Osteocyte (in vitro differentiated cells): Measurements from ENCODE around the gene ACP7. TPM values are rescaled to one million over a fixed set of nuclear protein-coding genes. Genes with fewer than 3 reads are reported as not detected.

ENCODE experiments used
- DNase-seq: peaks from one replicate; pipeline ENCODE4 v3.0.0; 2021; ENCODE audit warnings: mixed read lengths; ENCODE audit not compliant: unreplicated experiment; ENCODE audit errors: extremely low spot score
- H3K27ac Mint-ChIP-seq: one replicate; pipeline ENCODE4 v1.8.0; 2021; ENCODE audit warnings: mild to moderate bottlenecking, mixed read lengths; ENCODE audit not compliant: unreplicated experiment
- H3K27me3 Mint-ChIP-seq: one replicate; pipeline ENCODE4 v1.8.0; 2021; ENCODE audit warnings: mixed read lengths; ENCODE audit not compliant: unreplicated experiment
- H3K36me3 Mint-ChIP-seq: one replicate; pipeline ENCODE4 v1.8.0; 2021; ENCODE audit warnings: mixed read lengths; ENCODE audit not compliant: unreplicated experiment
- H3K4me1 Mint-ChIP-seq: one replicate; pipeline ENCODE4 v1.8.0; 2021; ENCODE audit warnings: mixed read lengths; ENCODE audit not compliant: unreplicated experiment
- H3K4me3 Mint-ChIP-seq: one replicate; pipeline ENCODE4 v1.8.0; 2021; ENCODE audit warnings: mild to moderate bottlenecking, moderate library complexity, mixed read lengths; ENCODE audit not compliant: unreplicated experiment
- H3K9me3 Mint-ChIP-seq: one replicate; pipeline ENCODE4 v1.8.0; 2021; ENCODE audit warnings: mixed read lengths; ENCODE audit not compliant: unreplicated experiment
- CTCF ChIP-seq: fragments of 200-600 bp; sonication (generic); IDR thresholded peaks from 2 replicates; pipeline ENCODE4 v1.5.0; 2021; ENCODE audit warnings: antibody characterized with exemption, mild to moderate bottlenecking, moderate library complexity
- total RNA-seq: library from RNA; stranded (reverse); gene quantifications from 2 replicates; pipeline ENCODE4 v1.2.1, GENCODE V29; 2021

The ACP7 gene
- total RNA-seq, 1 donor from 2014 or later: not detected

- Mint-ChIP-seq H3K9me3 (no peaks in the 10 kb centered on the region), H3K4me1 (peaks cover 40% of the 10 kb centered on the region), H3K27ac (no peak overlapping the region), H3K27me3 (peaks cover 8% of the 10 kb centered on the region), H3K4me3 (peak overlapping the region; percentile 15), H3K36me3 (no peaks in the 10 kb centered on the region)
- no peak for DNase-seq
- TF ChIP-seq CTCF: no peak
These were observed 40.1 kb downstream of the ACP7 start for GRCh38 chr19:39124136-39124764.

- Mint-ChIP-seq H3K36me3 (no peaks in the 10 kb centered on the region), H3K27ac (peak overlapping the region; percentile 93)
These were observed 41.0 kb downstream of the ACP7 start for GRCh38 chr19:39125199-39125553.

GRCh38 chr19:39125554-39126311, 41.6 kb downstream of the ACP7 start, which contains the start of gene PAK4:
Gene PAK4 (plus strand): TSS chr19:39125786. CDS start chr19:39169554, 43,768 bp downstream.
- Mint-ChIP-seq H3K4me3 (peak within 1 kb of the TSS; percentile 99), H3K36me3 (no peaks in the 10 kb centered on the region), H3K4me1 (peaks cover 47% of the 10 kb centered on the region), H3K27ac (peak within 1 kb of the TSS; percentile 93), H3K27me3 (peaks cover 7% of the 10 kb centered on the region), H3K9me3 (no peaks in the 10 kb centered on the region)
- no peak for TF ChIP-seq CTCF
- peak; percentile 99 for DNase-seq

More at GRCh38 chr19:39125199-39125553, 41.0 kb downstream of the ACP7 start:
- H3K27me3 Mint-ChIP-seq: peaks cover 8% of the 10 kb centered on the region
- TF ChIP-seq CTCF: no peak
- no peaks in the 10 kb centered on the region for H3K9me3 Mint-ChIP-seq
- peak overlapping the region; percentile 99 for H3K4me3 Mint-ChIP-seq
- peaks cover 44% of the 10 kb centered on the region for H3K4me1 Mint-ChIP-seq
- no peak for DNase-seq

GRCh38 chr19:39126312-39127187, 42.4 kb downstream of the ACP7 start:
- TF ChIP-seq CTCF: no peak
- DNase-seq: no peak

More at GRCh38 chr19:39126312-39127187, 42.4 kb downstream of the ACP7 start:
- no peaks in the 10 kb centered on the region for H3K36me3 Mint-ChIP-seq
- H3K4me3 Mint-ChIP-seq: peak overlapping the region; percentile 99
- no peaks in the 10 kb centered on the region for H3K9me3 Mint-ChIP-seq
- peaks cover 50% of the 10 kb centered on the region for H3K4me1 Mint-ChIP-seq
- H3K27ac Mint-ChIP-seq: peak overlapping the region; percentile 93
- H3K27me3 Mint-ChIP-seq: peaks cover 3% of the 10 kb centered on the region
